Astrocyte (in vitro differentiated cells and primary cell): ENCODE results near the gene PCDHGB2.

ENCODE experiments used
- CTCF ChIP-seq: IDR thresholded peaks from 2 replicates; pipeline ENCODE4 v1.5.1; 2011; ENCODE audit warnings: low read depth, mild to moderate bottlenecking, inconsistent platforms, low read length, moderate library complexity; ENCODE audit not compliant: insufficient read depth
- EZH2 ChIP-seq: IDR thresholded peaks from 2 replicates; pipeline ENCODE4 v1.6.1; 2012; ENCODE audit warnings: mild to moderate bottlenecking, low read length, inconsistent platforms; ENCODE audit not compliant: insufficient read depth

GRCh38 chr5:141313711-141314110, 46.1 kb upstream of the PCDHGB2 start:
- no peak for TF ChIP-seq EZH2
- no peak for TF ChIP-seq CTCF
